Stimulated activated naive CD8-positive, alpha-beta T cell treated with anti-CD3 and anti-CD28 coated beads, Interleukin-15, Interleukin-2, amounts not matched to agents 100 ng/mL and 50 ng/mL, for 24 hours (primary cell): ENCODE results near the gene SCG5.

Experiments
- H3K27ac Mint-ChIP-seq: one replicate; pipeline ENCODE4 v1.8.0; 2021; ENCODE audit warnings: mild to moderate bottlenecking, mixed read lengths
- H3K27me3 Mint-ChIP-seq: one replicate; pipeline ENCODE4 v1.8.0; 2021; ENCODE audit warnings: mixed read lengths
- H3K36me3 Mint-ChIP-seq: one replicate; pipeline ENCODE4 v1.8.0; 2021; ENCODE audit warnings: low read depth, mixed read lengths
- H3K4me1 Mint-ChIP-seq: one replicate; pipeline ENCODE4 v1.8.0; 2021; ENCODE audit warnings: low read depth, mixed read lengths
- H3K4me3 Mint-ChIP-seq: one replicate; pipeline ENCODE4 v1.8.0; 2021; ENCODE audit warnings: mild to moderate bottlenecking, mixed read lengths
- H3K9me3 Mint-ChIP-seq: one replicate; pipeline ENCODE4 v1.8.0; 2021; ENCODE audit warnings: mixed read lengths

The SCG5 gene

GRCh38 chr15:32674681-32675080, 33.2 kb downstream of the SCG5 start:
- Mint-ChIP-seq H3K4me3 (no peak overlapping the region), H3K27ac (no peak overlapping the region), H3K36me3 (no peaks in the 10 kb centered on the region), H3K9me3 (no peaks in the 10 kb centered on the region), H3K27me3 (no peaks in the 10 kb centered on the region), H3K4me1 (no peaks in the 10 kb centered on the region)

DNA sequence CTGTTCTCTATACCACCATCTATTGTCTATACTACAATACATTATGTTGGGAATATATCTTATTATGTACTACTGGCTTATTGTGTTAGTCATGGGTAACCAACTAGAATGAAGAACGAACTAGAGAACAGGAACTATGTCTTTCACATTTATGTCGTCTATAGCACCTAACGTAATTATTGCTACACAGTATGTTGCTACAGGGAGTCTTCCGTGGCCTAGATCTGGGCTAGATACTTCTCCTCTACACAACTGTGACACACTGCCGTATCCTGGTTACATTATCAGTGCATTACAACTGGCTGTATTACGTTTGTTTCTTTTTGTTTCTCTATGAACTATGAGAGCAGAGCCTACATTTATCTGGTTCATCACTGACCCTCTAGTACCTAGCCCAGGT, 34.0 kb downstream of the SCG5 start:
- H3K9me3 Mint-ChIP-seq: no peaks in the 10 kb centered on the region
- no peak overlapping the region for H3K4me3 Mint-ChIP-seq
- H3K27ac Mint-ChIP-seq: no peak overlapping the region
- no peaks in the 10 kb centered on the region for H3K27me3 Mint-ChIP-seq
- no peaks in the 10 kb centered on the region for H3K36me3 Mint-ChIP-seq
- H3K4me1 Mint-ChIP-seq: no peaks in the 10 kb centered on the region

GRCh38 chr15:32676169-32676568, 34.7 kb downstream of the SCG5 start:
- Mint-ChIP-seq H3K36me3 (no peaks in the 10 kb centered on the region), H3K9me3 (no peaks in the 10 kb centered on the region), H3K4me1 (no peaks in the 10 kb centered on the region), H3K27ac (no peak overlapping the region), H3K4me3 (no peak overlapping the region), H3K27me3 (no peaks in the 10 kb centered on the region)

- Mint-ChIP-seq H3K36me3 (no peaks in the 10 kb centered on the region), H3K4me1 (no peaks in the 10 kb centered on the region), H3K4me3 (no peak overlapping the region), H3K27ac (no peak overlapping the region), H3K27me3 (no peaks in the 10 kb centered on the region), H3K9me3 (no peaks in the 10 kb centered on the region)
Observed at GRCh38 chr15:32677238-32677750, 35.8 kb downstream of the SCG5 start.

DNA sequence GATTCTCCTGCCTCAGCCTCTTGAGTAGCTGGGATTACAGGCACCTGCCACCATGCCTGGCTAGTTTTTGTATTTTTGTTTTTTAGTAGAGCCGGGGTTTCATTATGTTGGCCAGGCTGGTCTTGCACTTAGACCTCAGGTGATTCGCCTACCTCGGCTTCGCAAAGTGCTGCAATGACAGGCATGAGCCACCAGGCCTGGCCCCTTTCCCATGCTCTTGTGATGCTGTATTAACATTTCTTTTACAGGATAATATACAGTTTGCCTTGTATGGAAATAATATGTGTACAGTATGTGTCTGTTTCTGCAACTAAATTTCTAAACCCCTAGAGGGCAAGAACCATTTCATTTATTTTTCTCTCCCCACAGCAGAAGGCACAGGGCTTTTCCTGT, 37.8 kb downstream of the SCG5 start:
- Mint-ChIP-seq H3K36me3 (no peaks in the 10 kb centered on the region), H3K9me3 (no peaks in the 10 kb centered on the region), H3K27ac (no peak overlapping the region), H3K27me3 (no peaks in the 10 kb centered on the region), H3K4me1 (peaks cover 8% of the 10 kb centered on the region), H3K4me3 (no peak overlapping the region)

DNA sequence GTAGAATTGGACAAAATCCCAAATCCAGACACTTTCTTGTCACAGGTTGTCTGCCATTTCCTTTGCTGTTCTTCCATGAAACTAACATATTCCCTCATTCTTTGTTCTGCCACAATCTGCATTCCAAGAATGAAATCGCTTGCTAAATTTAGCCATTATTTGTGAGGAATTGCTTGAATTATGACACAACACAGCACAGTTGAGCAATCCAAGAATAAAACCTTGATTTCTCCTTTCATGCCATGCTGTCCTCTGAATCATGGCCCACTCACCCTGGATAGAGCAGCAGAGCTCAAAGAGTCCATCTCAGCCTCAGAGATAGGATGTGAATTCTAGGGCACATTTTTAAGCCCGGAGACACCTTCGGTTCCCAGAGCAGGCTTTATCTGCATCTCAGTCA, 41.1 kb downstream of the SCG5 start:
- no peaks in the 10 kb centered on the region for H3K36me3 Mint-ChIP-seq
- no peak overlapping the region for H3K4me3 Mint-ChIP-seq
- no peaks in the 10 kb centered on the region for H3K27me3 Mint-ChIP-seq
- H3K27ac Mint-ChIP-seq: no peak overlapping the region
- H3K9me3 Mint-ChIP-seq: no peaks in the 10 kb centered on the region
- peaks cover 8% of the 10 kb centered on the region for H3K4me1 Mint-ChIP-seq

DNA sequence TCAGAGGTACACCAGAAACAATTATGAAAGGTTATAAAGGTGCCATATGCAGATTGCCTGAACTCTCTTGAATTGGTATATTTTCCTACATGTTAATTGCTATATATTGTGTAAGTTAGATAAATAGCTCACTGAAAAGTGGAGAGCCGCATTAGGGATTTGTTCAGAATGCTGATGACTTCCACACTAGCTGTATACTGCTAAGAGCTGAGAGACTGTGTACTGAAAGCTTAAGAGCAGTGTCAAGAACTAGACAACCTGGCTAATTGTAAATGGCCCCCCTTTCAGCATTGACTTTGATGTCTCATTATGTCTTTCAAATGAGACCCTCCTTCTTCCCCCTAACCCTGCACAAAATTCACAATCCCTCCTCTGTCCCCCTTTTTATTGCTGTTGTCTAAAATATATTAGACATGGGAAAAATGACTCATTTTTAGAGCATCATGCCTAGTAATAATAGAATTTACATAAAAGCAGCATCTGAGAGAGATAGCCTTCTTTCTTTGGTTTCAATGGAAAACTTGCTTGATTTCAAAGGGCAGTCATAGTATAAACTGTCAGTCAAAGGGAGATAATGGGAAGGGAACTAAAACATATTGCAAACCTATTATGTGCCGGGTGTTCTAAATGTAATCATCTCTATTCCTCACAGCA, 41.6 kb downstream of the SCG5 start:
- no peaks in the 10 kb centered on the region for H3K27me3 Mint-ChIP-seq
- H3K4me1 Mint-ChIP-seq: peaks cover 8% of the 10 kb centered on the region
- no peak overlapping the region for H3K27ac Mint-ChIP-seq
- H3K9me3 Mint-ChIP-seq: no peaks in the 10 kb centered on the region
- no peak overlapping the region for H3K4me3 Mint-ChIP-seq
- H3K36me3 Mint-ChIP-seq: no peaks in the 10 kb centered on the region

DNA sequence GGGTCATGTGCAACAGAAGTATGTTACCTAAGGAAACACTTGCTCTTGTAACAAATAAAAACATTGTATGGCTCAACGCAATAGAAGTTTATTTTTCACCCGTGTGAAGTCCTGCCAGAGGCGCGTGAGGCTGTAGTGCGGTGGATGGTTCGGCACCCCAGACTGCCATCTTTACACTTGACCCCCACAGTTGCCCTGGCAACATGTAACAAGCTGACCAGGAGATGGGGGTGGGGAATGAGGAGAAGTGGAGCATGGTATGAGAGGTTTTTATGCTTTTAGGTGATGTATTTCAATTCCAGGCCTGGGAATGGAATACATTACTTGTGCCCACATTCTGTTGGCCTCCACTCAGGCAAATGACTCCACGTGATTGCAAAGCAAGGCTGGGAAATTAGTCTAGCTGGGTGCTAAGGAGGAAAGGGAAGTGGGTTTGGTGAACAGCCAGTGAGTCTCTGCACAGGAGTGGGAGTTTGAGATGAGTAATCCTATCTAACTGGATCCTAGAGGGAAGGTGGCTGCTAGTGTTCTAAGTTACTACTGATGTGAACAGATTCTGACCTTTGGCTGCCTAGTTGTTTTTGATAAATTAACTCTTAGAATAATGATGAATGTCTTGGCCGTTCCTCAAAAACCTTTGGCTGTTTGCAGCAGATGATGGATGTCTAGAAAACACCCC, 42.5 kb downstream of the SCG5 start:
- Mint-ChIP-seq H3K9me3 (no peaks in the 10 kb centered on the region), H3K27me3 (no peaks in the 10 kb centered on the region), H3K4me3 (no peak overlapping the region), H3K36me3 (no peaks in the 10 kb centered on the region), H3K4me1 (peaks cover 8% of the 10 kb centered on the region), H3K27ac (no peak overlapping the region)

DNA sequence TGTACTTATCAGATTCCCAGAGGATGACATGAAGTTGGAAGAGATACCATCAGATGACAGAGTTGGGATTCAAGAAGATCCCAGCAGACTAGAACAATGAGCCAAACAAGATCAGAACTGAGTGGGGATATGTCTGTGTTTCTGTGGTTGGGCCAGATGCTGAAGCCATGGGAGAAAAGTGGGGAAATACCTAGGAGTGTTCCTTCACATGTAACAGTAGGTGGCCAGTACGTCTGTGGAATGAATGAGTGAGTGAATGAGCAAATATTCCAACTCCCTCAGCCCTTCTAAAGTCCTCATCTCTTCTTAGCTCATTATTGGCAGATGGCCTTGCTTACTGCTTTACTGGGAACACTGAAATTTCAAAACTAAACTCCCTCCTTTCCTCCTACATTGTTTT, 44.1 kb downstream of the SCG5 start:
- no peak overlapping the region for H3K4me3 Mint-ChIP-seq
- peaks cover 8% of the 10 kb centered on the region for H3K4me1 Mint-ChIP-seq
- H3K36me3 Mint-ChIP-seq: no peaks in the 10 kb centered on the region
- no peaks in the 10 kb centered on the region for H3K9me3 Mint-ChIP-seq
- H3K27me3 Mint-ChIP-seq: no peaks in the 10 kb centered on the region
- H3K27ac Mint-ChIP-seq: no peak overlapping the region

DNA sequence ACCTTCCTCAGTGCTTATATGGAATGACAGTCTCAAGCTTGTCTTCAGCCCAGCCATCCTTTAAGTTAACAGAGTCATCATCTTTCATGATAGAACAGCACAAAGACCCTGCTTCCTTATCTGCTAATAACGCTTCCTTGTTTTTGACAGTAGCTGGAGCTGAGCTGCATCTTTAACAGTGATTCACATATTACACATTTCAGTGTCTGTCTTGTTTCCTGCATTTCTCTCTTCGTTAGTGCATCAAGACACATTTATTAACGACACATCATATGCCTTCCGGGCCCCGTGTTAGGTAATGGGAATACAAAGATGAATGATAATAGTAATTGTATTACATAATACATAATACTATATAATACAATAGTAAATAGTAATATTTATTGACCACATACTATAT, 46.0 kb downstream of the SCG5 start:
- Mint-ChIP-seq H3K36me3 (no peaks in the 10 kb centered on the region), H3K27ac (no peak overlapping the region), H3K4me3 (no peak overlapping the region), H3K4me1 (peaks cover 8% of the 10 kb centered on the region), H3K27me3 (no peaks in the 10 kb centered on the region), H3K9me3 (no peaks in the 10 kb centered on the region)

- Mint-ChIP-seq H3K27me3 (no peaks in the 10 kb centered on the region), H3K27ac (no peak overlapping the region), H3K4me1 (peaks cover 8% of the 10 kb centered on the region), H3K4me3 (no peak overlapping the region), H3K9me3 (no peaks in the 10 kb centered on the region), H3K36me3 (no peaks in the 10 kb centered on the region)
Observed at GRCh38 chr15:32688151-32688639, 46.7 kb downstream of the SCG5 start.

DNA sequence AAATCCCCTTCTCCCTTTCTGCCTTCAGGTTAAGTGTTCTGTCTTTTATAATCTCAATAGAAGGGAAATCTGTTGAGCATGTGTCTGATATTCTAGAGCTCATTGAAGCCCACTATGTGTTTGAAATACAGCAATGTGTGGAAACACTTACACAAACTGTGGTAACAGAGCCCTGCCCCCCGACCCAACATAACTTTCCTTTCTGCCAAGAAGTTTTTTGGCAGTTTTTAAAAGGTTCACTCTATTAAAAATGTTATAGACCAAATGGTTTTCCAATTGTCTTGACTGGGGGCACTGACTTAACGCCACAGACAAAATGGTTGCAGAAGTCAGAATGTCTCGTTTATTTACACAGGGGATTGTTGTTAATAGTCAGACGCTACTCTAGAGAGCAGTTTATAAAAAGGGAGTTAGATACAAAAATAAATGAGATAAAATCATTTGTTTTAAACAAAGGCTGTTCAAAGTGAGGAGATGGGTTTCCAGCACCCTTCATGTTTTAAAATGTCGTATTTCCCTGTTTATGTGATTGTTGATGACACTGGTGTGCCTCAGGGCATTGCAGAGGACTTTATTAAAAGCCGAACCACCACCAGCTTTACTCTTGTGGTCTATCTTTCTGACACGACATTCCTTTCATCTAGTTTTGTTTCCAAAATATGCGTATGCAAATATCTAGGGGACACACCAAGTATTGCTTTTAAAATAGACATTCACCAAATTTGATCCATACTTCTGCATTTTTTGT, 49.6 kb downstream of the SCG5 start:
- H3K27me3 Mint-ChIP-seq: no peaks in the 10 kb centered on the region
- no peak overlapping the region for H3K4me3 Mint-ChIP-seq
- H3K9me3 Mint-ChIP-seq: no peaks in the 10 kb centered on the region
- no peaks in the 10 kb centered on the region for H3K36me3 Mint-ChIP-seq
- H3K27ac Mint-ChIP-seq: no peak overlapping the region
- no peaks in the 10 kb centered on the region for H3K4me1 Mint-ChIP-seq

DNA sequence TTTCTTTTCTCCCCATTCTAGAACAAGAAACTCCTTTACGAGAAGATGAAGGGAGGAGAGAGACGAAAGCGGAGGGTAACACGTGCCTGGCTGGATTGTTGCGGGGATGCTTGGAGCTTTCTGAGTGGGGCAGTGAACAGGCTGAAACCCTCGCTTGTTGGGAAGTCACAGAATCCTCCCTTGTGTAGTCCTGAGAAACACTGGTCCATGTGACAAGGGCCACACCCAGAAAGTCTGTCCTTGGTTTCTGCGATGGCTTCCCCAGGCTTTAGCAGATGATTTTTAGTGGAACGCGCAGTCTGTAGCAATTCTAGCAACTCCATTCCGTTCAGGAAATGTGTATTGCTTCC, 50.2 kb downstream of the SCG5 start:
- no peaks in the 10 kb centered on the region for H3K36me3 Mint-ChIP-seq
- H3K27ac Mint-ChIP-seq: no peak overlapping the region
- H3K4me1 Mint-ChIP-seq: no peaks in the 10 kb centered on the region
- no peaks in the 10 kb centered on the region for H3K9me3 Mint-ChIP-seq
- no peak overlapping the region for H3K4me3 Mint-ChIP-seq
- H3K27me3 Mint-ChIP-seq: no peaks in the 10 kb centered on the region

DNA sequence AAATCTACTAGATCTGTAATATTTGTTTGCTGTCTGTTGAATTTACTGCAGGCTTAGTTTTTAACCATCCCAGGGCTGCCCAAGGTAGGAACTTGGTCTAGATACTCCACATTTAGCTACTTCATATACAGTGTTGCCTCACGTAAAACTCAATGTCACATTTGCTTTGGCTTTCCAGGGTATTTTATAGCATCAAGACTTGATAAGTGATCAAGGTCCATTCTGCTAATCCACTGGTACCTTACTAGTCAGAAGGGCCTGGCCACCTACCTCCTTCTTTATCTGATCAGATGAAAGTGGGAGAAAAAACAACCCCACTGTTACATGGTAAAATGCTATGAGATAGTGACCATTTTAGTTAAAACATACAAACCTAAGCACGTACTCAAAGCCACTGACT, 50.8 kb downstream of the SCG5 start:
- no peaks in the 10 kb centered on the region for H3K27me3 Mint-ChIP-seq
- H3K9me3 Mint-ChIP-seq: no peaks in the 10 kb centered on the region
- no peak overlapping the region for H3K27ac Mint-ChIP-seq
- H3K36me3 Mint-ChIP-seq: no peaks in the 10 kb centered on the region
- H3K4me1 Mint-ChIP-seq: no peaks in the 10 kb centered on the region
- H3K4me3 Mint-ChIP-seq: no peak overlapping the region

- Mint-ChIP-seq H3K36me3 (no peaks in the 10 kb centered on the region), H3K9me3 (no peaks in the 10 kb centered on the region), H3K4me1 (no peaks in the 10 kb centered on the region), H3K27ac (no peak overlapping the region), H3K27me3 (no peaks in the 10 kb centered on the region), H3K4me3 (no peak overlapping the region)
Observed at GRCh38 chr15:32694222-32694983, 52.9 kb downstream of the SCG5 start.
